Tongue (tissue), 2 donors: ENCODE results near the gene CFAP74. TPM values are rescaled to one million over a fixed set of nuclear protein-coding genes. Genes with fewer than 3 reads are reported as not detected.
"Not testable (repeated sequence)": the region's sequence is repeated elsewhere in the genome, so short reads cannot be mapped to it uniquely, and the experiment has no call there.

ENCODE experiments used
- DNase-seq: peaks from one replicate; pipeline ENCODE4 v3.0.0-alpha.2; 2015
- total RNA-seq: library from RNA; depleted of rRNA; stranded (reverse); fragments of >200 nt; gene quantifications from one replicate; pipeline ENCODE4 v1.2.3, GENCODE V29; 2014

The CFAP74 gene
- total RNA-seq, 1 donor from 2014 or later: 0.62 TPM

- DNase-seq: no peak
Observed at GRCh38 chr1:1984560-1985070, 19.0 kb downstream of the CFAP74 start.

DNA sequence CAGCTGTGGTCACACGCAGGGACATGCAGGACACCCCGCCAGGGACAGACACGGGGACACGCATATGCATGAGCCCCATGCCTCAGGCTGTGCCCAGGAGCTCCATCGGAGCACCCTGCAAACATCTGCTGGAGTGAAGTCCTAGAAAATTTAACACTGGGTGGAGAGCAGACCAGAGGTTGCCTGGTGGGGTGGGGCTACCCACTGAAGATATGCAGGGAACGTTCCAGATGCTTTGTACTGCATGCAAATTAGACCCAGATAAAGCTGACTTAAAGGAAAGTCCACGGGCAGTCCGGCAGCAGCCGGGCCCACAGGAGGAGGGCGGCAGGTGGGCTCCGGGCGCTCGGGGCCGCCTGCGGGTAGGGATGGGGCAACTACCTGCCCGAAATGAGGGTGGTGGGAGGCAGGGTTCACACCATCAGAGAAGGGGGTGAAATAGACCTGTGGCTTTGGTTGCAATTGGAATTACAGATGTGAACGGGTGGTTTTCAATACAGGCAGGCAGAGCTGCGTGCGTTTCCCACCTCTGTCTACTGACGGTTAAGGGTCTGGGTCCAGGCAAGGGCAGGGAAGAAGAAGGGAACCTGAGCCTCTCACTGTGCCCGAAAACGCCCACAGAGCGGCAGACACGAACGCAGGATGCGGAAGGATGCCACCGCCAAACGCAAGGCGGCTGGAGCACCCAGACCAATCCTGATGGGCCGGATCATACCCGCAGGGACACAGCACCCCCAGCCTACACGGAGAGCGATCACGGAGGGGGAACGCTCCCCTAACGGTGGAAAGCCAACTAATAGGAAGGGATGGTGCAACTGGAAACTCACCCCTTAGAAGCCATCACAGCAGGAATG lies 21.0 kb downstream of the CFAP74 start:
- DNase-seq: no peak

DNA sequence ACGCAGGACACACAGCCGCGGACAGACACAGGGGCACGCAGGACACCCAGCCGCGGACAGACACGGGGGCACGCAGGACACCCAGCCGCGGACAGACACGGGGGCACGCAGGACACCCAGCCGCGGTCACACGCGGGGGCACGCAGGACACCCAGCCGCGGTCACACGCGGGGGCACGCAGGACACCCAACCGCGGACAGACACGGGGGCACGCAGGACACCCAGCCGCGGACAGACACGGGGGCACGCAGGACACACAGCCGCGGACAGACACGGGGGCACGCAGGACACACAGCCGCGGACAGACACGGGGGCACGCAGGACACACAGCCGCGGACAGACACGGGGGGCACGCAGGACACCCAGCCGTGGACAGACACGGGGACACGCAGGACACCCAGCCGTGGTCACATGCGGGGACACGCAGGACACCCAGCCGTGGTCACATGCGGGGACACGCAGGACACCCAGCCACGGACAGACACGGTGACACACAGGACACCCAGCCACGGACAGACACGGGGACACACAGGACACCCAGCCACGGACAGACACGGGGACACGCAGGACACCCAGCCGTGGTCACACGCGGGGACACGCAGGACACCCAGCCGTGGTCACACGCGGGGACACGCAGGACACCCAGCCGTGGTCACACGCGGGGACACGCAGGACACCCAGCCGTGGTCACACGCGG lies 21.8 kb downstream of the CFAP74 start:
- not testable (repeated sequence) for DNase-seq

GRCh38 chr1:1981142-1981500 lies 22.5 kb downstream of the CFAP74 start:
- DNase-seq: no peak

GRCh38 chr1:1980467-1981141 lies 23.0 kb downstream of the CFAP74 start:
- no peak for DNase-seq

GRCh38 chr1:1979482-1980165 lies 24.0 kb downstream of the CFAP74 start:
- no peak for DNase-seq

DNA sequence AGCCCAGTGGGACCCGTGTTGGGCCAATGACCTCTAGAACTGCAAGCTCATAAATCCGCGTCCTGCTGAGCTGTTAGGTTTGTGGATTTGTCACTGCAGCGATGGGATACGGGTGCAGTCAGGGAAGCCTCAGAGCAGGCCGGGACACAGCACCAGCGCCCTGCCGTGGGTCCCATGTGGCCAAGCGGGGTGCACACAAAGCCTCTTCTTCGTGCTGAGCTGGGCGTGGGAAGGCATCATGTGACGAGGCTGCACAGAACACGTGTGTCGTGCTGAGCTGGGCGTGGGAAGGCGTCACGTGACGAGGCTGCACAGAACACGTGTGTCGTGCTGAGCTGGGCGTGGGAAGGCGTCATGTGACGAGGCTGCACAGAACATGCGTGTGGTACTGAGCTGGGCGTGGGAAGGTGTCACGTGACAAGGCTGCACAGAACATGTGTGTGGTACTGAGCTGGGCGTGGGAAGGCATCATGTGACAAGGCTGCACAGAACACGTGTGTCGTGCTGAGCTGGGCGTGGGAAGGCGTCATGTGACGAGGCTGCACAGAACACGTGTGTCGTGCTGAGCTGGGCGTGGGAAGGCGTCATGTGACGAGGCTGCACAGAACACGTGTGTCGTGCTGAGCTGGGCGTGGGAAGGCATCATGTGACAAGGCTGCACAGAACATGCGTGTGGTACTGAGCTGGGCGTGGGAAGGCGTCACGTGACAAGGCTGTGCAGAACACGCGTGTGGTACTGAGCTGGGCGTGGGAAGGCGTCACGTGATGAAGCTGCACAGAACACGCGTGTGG lies 24.7 kb downstream of the CFAP74 start:
- DNase-seq: not testable (repeated sequence)

DNA sequence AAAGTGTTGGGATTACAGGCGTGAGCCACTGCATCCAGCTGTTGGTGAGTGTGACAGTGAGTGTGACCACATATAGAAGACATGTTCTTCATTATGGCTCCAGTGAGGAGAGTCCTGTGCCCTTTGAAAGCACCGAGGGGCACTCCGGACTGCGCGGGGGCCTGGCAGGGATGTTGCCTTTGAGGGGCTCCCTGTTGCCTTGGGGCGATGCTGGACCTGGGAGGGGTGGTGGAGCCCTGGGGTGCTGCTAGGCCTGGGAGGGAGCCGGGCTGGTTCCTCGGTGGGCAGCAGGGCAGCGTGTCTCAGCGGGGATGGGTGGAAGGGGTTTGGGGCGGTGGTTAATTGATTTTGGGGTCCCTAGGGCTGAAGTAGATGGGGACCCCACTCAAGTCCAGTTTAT lies 25.5 kb downstream of the CFAP74 start:
- no peak for DNase-seq

DNA sequence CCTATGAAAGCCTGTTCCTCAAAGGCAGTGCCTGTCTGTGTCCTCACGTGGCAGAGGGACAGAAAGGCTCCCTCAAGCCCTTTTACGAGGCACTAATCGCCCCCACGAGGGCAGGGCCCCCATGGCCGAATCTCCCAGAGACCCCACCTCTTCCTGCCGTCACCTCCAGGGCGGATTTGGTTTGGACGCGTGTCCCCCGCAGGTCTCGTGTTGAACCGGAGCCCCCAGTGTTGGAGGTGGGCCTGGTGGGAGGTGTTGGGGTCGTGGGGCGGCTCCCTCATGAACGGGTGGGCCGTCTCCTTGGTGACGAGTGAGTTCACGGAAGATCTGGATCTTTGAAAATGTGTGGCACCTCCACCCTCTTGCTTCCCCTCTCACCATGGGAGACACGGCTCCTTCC lies 27.6 kb downstream of the CFAP74 start:
- DNase-seq: no peak

DNA sequence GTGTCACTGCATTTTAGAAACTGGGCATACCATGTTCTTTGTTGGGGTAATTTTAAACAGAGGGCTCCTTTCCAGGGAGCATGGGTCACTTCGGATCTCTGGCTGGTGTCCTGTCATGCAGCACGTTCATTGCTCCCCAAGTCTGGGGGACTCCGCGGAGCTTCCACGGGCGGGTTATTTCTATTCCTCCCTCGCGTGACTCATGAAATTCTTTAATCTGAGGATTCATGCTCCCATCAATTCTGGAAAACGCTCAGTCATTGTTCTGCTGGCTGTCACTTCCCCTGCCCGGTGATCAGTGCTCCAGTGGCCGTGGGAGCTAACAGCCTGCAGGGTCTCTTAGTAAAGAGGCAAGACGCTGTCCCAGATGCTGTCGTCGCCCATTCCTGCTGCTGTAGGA lies 28.1 kb downstream of the CFAP74 start:
- DNase-seq: no peak

DNA sequence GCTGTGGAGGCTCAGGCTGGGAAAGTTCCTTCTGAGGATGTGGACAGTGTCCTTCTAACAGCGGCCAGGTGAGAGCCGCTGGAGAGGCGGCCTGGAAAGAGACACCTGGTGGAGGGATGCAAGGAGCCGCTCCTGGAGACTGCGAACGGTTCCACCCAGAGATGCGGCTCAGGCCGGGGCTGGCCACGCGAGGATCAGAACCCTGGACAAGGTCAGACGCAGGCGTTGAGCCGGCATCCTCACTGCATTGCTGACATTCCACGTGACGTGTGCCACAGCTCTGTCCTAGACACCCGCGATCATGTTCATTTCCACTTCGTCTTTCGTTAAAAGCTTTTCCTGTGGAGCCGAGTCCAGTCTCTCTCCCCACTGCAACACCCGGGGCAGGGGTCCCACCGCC lies 28.8 kb downstream of the CFAP74 start:
- DNase-seq: no peak

DNA sequence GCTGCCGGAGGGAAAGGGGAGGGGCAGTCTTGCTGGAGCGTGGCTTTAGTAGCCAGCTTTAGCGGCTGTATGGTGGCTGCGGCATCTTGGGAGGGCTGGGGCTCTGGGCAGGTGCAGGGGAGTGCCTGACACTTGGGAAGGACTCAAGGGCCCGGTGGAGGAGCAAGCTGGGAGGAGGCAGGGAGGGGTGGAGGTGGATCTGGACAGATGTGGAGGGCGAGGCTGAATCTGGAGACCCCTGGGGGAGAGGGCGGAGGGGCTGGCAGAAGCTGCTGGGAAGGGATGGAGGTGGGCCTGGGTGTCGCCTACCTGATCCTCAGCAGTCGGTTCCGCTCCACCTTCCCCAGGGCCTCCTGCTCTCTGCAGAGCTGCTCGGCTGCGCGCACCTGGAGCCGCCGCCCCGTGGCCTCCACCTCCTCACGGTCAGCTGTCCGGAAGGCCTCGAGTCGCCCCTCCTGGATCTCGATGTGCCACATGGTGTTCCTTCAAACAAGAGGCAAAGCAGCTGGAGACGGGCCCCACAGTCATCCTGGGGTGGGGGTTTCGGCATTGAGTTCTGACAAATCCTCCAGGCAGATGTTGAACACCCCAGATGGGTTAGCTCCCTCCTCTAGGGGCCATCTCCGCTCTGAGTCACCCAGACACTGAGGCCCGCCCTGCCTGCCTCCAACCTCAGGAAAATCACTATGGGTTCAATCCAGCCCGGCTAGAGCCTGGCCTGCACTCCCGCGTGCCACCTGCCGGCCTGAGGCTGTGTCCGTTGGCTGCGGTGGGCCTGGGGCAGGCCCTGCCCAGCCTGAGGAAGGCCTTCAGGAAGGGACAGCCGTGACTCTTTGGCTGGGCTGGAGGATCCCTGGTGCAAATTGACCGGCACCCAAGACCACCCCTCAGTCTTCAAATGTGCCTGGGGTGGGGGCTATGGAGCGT lies 29.6 kb downstream of the CFAP74 start:
- no peak for DNase-seq

DNA sequence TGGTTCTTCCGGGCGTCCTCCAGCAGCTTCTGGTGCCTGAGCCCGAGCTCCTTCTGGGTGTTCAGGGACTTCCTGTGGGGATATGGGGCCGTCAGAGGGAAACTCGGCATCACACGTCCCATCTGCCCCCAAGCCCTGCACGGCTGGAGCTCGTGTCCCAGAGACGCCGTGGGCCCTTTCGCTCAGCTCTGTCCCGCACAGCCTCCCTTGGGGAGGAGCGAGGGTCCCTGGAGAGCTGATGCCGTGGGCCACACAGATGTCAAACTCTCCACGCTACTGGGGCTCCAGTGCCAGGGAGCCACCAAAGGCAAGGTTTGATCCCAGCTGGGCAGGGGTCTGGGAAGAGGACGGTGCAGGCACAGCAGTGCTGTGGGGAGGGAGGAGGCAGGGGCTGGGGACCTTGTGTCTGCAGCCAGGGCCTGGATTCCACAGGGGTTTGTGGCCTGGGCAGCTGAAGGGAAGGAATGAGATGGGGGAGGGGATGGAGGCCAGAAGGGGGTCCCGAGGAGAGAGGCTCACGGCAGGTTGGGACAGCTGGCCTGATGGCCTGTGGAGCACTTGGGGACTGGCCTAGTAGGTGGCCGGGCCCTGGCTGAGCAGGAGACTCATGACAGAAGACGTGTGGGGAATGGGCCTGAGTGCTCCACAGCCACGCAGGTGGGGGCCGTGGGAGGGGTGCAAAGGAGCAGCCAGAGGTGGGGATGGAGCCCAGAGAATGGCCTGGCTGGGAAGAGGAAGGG lies 30.4 kb downstream of the CFAP74 start:
- DNase-seq: no peak

- DNase-seq: no peak
Observed at GRCh38 chr1:1971688-1972087, 31.9 kb downstream of the CFAP74 start.

GRCh38 chr1:1971017-1971416 lies 32.6 kb downstream of the CFAP74 start:
- no peak for DNase-seq

DNA sequence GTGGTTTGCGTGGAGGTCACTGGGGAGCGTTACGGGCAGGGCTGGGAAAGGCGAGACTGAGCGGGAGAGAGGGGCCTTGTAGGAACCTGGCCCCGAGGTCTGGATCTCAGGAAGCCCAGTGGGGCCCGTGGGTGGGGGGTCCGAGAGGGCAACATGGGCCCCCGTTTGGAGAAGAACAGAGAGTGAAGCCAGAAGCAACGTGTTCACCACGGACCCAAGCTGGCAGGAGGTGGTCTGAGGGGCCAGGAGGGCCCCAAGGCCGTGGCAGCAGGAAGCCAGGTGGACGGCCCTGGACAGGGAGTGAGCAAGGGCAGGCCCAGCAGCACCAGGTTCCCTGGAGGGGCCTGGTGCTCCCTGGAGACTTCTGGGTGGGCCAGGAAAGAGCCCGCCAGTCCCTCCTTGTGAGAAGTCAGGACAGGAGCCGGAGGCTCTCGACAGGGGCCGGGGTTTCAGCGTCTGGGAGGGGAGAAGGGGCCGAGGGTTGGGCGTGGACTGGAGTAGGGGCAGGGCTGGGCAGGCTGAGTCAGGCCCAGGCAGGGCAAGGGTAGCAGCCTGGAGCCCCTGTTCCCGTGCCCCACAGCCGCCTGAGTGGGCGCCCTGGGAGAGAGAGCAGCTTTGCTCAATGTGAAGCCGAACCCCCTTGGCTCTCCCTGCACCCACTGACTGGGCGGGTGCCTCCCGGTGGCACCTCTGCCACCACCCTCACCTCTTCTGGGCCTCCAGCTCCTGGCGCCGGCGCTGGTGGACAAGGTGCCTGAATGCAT lies 33.5 kb downstream of the CFAP74 start:
- DNase-seq: peak; percentile 27

DNA sequence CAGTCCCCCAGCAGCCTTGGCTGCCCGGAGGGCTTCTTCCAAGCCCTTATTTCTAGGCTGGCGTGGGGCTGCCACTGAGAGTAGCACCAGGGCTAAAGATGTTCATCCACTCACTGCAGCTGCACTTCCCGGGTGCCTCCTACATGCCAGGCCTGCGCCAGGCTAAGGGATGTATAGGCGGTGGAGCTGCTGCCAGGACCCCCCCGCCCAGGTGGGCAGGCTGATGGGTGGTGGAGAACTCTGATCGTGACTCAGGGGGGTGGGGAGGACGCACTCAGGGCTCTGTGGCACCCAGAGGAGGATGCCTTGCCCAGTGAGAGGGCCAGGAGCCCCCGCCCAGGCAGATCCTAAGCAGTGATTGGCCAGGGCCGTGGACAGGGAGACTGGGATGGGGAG lies 34.1 kb downstream of the CFAP74 start:
- DNase-seq: no peak

GRCh38 chr1:1968767-1969504 lies 34.6 kb downstream of the CFAP74 start:
- DNase-seq: no peak
